OCI-LY1 (cell line): ENCODE data around the gene COQ9.

ENCODE experiments used
- H2AFZ ChIP-seq: fragments of 200-600 bp; sonication (generic), shearing (Covaris generic); 2 replicates; pipeline ENCODE4 v1.6.0; 2014; ENCODE audit warnings: antibody characterized with exemption, mild to moderate bottlenecking, low read length
- H3F3A ChIP-seq: fragments of 200-600 bp; sonication (generic), shearing (Covaris generic); 2 replicates; pipeline ENCODE4 v1.6.0; 2014; ENCODE audit warnings: mild to moderate bottlenecking, antibody characterized with exemption, low read length, moderate library complexity; ENCODE audit not compliant: insufficient read depth
- H3K27ac ChIP-seq: fragments of 200-600 bp; sonication (generic); 2 replicates; pipeline ENCODE4 v1.5.1; 2014; ENCODE audit warnings: low read length, mixed run types, mild to moderate bottlenecking, low read depth; ENCODE audit not compliant: poor library complexity, severe bottlenecking
- H3K27me3 ChIP-seq: fragments of 200-600 bp; sonication (generic); 2 replicates; pipeline ENCODE4 v1.6.0; 2014; ENCODE audit warnings: antibody characterized with exemption, mild to moderate bottlenecking, low read length, moderate library complexity; ENCODE audit not compliant: insufficient read depth
- H3K36me3 ChIP-seq: fragments of 200-600 bp; sonication (generic); 2 replicates; pipeline ENCODE4 v1.6.1; 2014; ENCODE audit warnings: mild to moderate bottlenecking, antibody characterized with exemption, low read length, moderate library complexity, mixed read lengths; ENCODE audit not compliant: insufficient read depth
- H3K4me1 ChIP-seq: fragments of 200-600 bp; sonication (generic); 2 replicates; pipeline ENCODE4 v1.5.1; 2014; ENCODE audit warnings: mild to moderate bottlenecking, low read length, moderate library complexity; ENCODE audit not compliant: insufficient read depth, severe bottlenecking
- H3K4me2 ChIP-seq: fragments of 200-600 bp; sonication (generic), shearing (Covaris generic); 2 replicates; pipeline ENCODE4 v1.6.1; 2014; ENCODE audit warnings: low read length
- H3K4me3 ChIP-seq: fragments of 200-600 bp; sonication (generic); 2 replicates; pipeline ENCODE4 v1.5.1; 2014; ENCODE audit warnings: low read length, low read depth, mild to moderate bottlenecking, mixed read lengths; ENCODE audit not compliant: poor library complexity, severe bottlenecking
- H3K79me2 ChIP-seq: fragments of 200-600 bp; shearing (Covaris generic); 2 replicates; pipeline ENCODE4 v1.6.1; 2016; ENCODE audit warnings: mixed run types, low read length, mixed read lengths; ENCODE audit not compliant: insufficient read depth
- H3K9ac ChIP-seq: fragments of 200-600 bp; sonication (generic), shearing (Covaris generic); 2 replicates; pipeline ENCODE4 v1.6.1; 2014; ENCODE audit warnings: mild to moderate bottlenecking, low read length, mixed read lengths
- H3K9me2 ChIP-seq: fragments of 200-600 bp; sonication (generic), shearing (Covaris generic); 2 replicates; pipeline ENCODE4 v1.6.1; 2014; ENCODE audit warnings: low read depth, mild to moderate bottlenecking, low read length, mixed read lengths
- H3K9me3 ChIP-seq: fragments of 200-600 bp; shearing (Covaris generic); 2 replicates; pipeline ENCODE4 v1.6.1; 2014; ENCODE audit warnings: low read length, mixed read lengths
- H4K20me1 ChIP-seq: fragments of 200-600 bp; sonication (generic), shearing (Covaris generic); 2 replicates; pipeline ENCODE4 v1.6.0; 2016; ENCODE audit warnings: mild to moderate bottlenecking, low read length; ENCODE audit not compliant: insufficient read depth
- EZH2 ChIP-seq: fragments of 200-600 bp; sonication (generic), shearing (Covaris generic); IDR thresholded peaks from 2 replicates; pipeline ENCODE4 v1.8.0; 2017; ENCODE audit warnings: borderline replicate concordance, mixed run types, mild to moderate bottlenecking, antibody characterized with exemption, low read length, moderate library complexity, mixed read lengths
- TF ChIP-seq, protein P1 (sequence below): fragments of 200-600 bp; sonication (generic), shearing (Covaris generic); IDR thresholded peaks from 2 replicates; pipeline ENCODE4 v1.5.1; 2017; ENCODE audit warnings: mild to moderate bottlenecking, antibody characterized with exemption, low read length, moderate library complexity, mixed read lengths

Gene COQ9

DNA sequence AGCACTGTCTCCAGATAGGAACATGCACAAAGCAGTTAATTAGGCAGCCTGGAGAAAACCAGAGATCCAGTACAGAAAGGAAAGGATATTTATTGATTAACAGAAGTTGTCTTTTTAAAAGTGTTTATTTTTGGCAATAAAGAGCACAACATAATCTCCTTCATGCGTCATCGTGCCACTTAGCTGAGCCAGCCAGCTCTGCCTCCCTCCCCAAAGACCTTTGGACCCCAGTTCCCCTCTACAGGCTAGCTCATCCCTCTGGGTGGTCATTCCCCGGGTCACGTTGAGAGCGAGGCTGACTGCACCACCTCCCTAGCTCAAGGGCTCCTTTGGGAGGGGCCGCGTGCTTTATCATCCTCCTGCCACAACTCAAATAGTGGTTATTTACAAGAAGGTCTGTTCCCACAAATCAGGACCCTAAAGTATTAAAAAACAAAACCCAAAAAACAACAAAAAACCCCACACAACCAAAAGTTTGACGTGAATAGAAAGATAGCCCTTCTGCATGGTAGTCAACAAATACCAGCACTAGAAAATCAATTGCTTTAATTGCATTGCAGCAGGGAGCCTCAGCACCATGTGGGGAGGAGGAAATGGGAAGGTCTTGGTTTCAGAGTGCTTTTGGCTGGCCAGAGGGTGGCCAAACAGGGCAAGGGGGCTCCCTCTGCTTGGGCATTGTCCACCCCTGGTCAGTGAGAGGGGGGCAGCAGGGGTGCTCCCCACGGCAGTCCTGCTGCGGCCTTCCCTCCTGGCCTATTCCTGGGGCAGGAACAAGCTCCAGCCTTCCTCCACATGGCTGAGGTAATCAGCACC lies 24.8 kb downstream of the COQ9 start:
- no peak overlapping the region for H2AFZ ChIP-seq
- H3K4me1 ChIP-seq: no peaks in the 10 kb centered on the region
- no peak for TF ChIP-seq EZH2
- TF ChIP-seq, protein P1, sequence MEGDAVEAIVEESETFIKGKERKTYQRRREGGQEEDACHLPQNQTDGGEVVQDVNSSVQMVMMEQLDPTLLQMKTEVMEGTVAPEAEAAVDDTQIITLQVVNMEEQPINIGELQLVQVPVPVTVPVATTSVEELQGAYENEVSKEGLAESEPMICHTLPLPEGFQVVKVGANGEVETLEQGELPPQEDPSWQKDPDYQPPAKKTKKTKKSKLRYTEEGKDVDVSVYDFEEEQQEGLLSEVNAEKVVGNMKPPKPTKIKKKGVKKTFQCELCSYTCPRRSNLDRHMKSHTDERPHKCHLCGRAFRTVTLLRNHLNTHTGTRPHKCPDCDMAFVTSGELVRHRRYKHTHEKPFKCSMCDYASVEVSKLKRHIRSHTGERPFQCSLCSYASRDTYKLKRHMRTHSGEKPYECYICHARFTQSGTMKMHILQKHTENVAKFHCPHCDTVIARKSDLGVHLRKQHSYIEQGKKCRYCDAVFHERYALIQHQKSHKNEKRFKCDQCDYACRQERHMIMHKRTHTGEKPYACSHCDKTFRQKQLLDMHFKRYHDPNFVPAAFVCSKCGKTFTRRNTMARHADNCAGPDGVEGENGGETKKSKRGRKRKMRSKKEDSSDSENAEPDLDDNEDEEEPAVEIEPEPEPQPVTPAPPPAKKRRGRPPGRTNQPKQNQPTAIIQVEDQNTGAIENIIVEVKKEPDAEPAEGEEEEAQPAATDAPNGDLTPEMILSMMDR: no peak
- no peak overlapping the region for H3K9ac ChIP-seq
- H3F3A ChIP-seq: no peaks in the 10 kb centered on the region
- no peak overlapping the region for H3K4me2 ChIP-seq
- no peak overlapping the region for H3K4me3 ChIP-seq
- no peak overlapping the region for H3K27ac ChIP-seq
- peaks cover 41% of the 10 kb centered on the region for H3K36me3 ChIP-seq
- H4K20me1 ChIP-seq: no peaks in the 10 kb centered on the region
- H3K79me2 ChIP-seq: no peaks in the 10 kb centered on the region
- H3K9me2 ChIP-seq: no peaks in the 10 kb centered on the region
- no peaks in the 10 kb centered on the region for H3K9me3 ChIP-seq
- no peaks in the 10 kb centered on the region for H3K27me3 ChIP-seq

DNA sequence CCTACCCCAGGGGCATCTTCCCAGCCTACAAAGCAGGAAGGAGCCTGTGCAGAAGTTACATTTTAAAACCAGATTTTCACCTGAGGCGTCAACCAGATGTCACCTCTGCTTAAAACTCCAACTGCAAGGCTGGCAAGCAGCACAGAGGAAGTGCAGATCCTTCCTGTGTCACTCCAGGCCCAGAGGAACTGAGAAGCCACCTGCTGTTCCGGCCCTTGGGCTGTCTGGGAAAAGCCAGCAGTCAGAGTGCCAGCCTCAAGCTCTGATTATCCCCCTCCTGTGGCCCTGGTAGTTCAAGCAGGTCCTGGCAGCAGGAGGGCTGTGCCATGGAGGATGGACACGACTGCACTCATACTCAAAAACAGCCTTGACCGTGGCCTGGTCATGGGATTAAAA lies 25.4 kb downstream of the COQ9 start:
- no peaks in the 10 kb centered on the region for H3K27me3 ChIP-seq
- H3K36me3 ChIP-seq: peaks cover 41% of the 10 kb centered on the region
- H3K9me3 ChIP-seq: no peaks in the 10 kb centered on the region
- H3K4me1 ChIP-seq: no peaks in the 10 kb centered on the region
- no peaks in the 10 kb centered on the region for H4K20me1 ChIP-seq
- no peak for TF ChIP-seq EZH2
- TF ChIP-seq, protein P1: no peak
- H3K9me2 ChIP-seq: no peaks in the 10 kb centered on the region
- H3F3A ChIP-seq: no peaks in the 10 kb centered on the region
- no peak overlapping the region for H3K4me2 ChIP-seq
- no peak overlapping the region for H3K27ac ChIP-seq
- H3K4me3 ChIP-seq: no peak overlapping the region
- H2AFZ ChIP-seq: no peak overlapping the region
- no peaks in the 10 kb centered on the region for H3K79me2 ChIP-seq
- H3K9ac ChIP-seq: no peak overlapping the region

DNA sequence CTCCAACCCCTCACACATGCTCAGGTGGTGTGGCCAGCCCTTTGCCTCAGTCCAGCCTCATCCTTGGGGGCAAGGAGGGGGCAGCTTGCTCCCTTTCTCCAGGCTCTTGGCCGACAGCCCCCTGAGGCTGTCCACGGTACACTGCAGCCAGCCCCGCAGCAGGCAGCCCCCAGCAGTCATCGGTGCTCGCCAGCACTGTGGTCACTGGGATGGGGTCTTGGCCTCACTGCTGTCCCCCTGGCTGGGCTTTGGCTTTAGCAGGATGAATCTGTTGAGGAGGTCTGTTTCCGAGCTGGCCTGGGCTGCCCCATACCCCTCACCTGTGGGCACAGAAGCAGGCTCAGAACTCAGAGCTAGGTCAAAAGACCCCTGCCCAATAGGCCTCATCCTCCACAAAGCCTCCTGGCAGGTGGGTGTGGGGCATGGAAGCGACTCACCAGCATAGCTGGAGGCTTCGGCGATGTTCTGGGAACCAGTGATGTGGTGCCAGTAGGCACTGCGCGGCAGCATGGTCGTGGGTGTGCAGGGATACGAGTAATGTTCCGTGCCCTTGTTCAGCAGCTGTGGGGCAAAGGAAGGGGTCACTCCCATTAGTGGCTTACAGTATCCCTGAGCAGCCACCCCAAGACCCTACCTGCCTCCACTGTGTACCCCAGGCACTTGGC lies 26.0 kb downstream of the COQ9 start:
- H3K27me3 ChIP-seq: no peaks in the 10 kb centered on the region
- no peak overlapping the region for H3K4me3 ChIP-seq
- H3F3A ChIP-seq: no peaks in the 10 kb centered on the region
- H3K4me2 ChIP-seq: no peak overlapping the region
- TF ChIP-seq, protein P1: no peak
- no peak for TF ChIP-seq EZH2
- H4K20me1 ChIP-seq: no peaks in the 10 kb centered on the region
- H3K36me3 ChIP-seq: peaks cover 38% of the 10 kb centered on the region
- no peaks in the 10 kb centered on the region for H3K9me2 ChIP-seq
- no peaks in the 10 kb centered on the region for H3K79me2 ChIP-seq
- no peak overlapping the region for H3K9ac ChIP-seq
- no peaks in the 10 kb centered on the region for H3K4me1 ChIP-seq
- no peak overlapping the region for H3K27ac ChIP-seq
- H3K9me3 ChIP-seq: no peaks in the 10 kb centered on the region
- no peak overlapping the region for H2AFZ ChIP-seq
